ENCODE data around the gene TMEM123.

TMEM123 gene

GRCh38 chr11:102393272-102393730 lies 59.3 kb downstream of the TMEM123 start:
- TF ChIP-seq FOXM1 (IDR thresholded peaks at IDR 0.05; ENCODE audit: borderline replicate concordance, low read depth) (no peak), NFIC (IDR thresholded peaks at IDR 0.05) (no peak), YY1 (IDR thresholded peaks at IDR 0.05; ENCODE audit: low read depth) (no peak), CREB1 (IDR thresholded peaks at IDR 0.05; ENCODE audit: low read depth) (no peak), TAF1 (IDR thresholded peaks at IDR 0.05; ENCODE audit: low read depth) (no peak), RAD21 (IDR thresholded peaks at IDR 0.05; ENCODE audit: low read depth) (no peak), CEBPB (IDR thresholded peaks at IDR 0.05) (no peak), EGR1 (IDR thresholded peaks at IDR 0.05) (no peak), MAX (IDR thresholded peaks at IDR 0.05) (no peak), ZBTB7A (IDR thresholded peaks at IDR 0.05; ENCODE audit: low read depth) (no peak), EP300 (IDR thresholded peaks at IDR 0.05; ENCODE audit: borderline replicate concordance) (no peak), TEAD4 (IDR thresholded peaks at IDR 0.05) (no peak), TCF12 (IDR thresholded peaks at IDR 0.05; ENCODE audit: low read depth) (no peak)
- TF ChIP-seq, protein P1, sequence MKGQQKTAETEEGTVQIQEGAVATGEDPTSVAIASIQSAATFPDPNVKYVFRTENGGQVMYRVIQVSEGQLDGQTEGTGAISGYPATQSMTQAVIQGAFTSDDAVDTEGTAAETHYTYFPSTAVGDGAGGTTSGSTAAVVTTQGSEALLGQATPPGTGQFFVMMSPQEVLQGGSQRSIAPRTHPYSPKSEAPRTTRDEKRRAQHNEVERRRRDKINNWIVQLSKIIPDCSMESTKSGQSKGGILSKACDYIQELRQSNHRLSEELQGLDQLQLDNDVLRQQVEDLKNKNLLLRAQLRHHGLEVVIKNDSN (IDR thresholded peaks at IDR 0.05), result no peak
- TF ChIP-seq, protein P2, sequence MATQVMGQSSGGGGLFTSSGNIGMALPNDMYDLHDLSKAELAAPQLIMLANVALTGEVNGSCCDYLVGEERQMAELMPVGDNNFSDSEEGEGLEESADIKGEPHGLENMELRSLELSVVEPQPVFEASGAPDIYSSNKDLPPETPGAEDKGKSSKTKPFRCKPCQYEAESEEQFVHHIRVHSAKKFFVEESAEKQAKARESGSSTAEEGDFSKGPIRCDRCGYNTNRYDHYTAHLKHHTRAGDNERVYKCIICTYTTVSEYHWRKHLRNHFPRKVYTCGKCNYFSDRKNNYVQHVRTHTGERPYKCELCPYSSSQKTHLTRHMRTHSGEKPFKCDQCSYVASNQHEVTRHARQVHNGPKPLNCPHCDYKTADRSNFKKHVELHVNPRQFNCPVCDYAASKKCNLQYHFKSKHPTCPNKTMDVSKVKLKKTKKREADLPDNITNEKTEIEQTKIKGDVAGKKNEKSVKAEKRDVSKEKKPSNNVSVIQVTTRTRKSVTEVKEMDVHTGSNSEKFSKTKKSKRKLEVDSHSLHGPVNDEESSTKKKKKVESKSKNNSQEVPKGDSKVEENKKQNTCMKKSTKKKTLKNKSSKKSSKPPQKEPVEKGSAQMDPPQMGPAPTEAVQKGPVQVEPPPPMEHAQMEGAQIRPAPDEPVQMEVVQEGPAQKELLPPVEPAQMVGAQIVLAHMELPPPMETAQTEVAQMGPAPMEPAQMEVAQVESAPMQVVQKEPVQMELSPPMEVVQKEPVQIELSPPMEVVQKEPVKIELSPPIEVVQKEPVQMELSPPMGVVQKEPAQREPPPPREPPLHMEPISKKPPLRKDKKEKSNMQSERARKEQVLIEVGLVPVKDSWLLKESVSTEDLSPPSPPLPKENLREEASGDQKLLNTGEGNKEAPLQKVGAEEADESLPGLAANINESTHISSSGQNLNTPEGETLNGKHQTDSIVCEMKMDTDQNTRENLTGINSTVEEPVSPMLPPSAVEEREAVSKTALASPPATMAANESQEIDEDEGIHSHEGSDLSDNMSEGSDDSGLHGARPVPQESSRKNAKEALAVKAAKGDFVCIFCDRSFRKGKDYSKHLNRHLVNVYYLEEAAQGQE (IDR thresholded peaks at IDR 0.05; ENCODE audit: low read depth), result no peak

DNA sequence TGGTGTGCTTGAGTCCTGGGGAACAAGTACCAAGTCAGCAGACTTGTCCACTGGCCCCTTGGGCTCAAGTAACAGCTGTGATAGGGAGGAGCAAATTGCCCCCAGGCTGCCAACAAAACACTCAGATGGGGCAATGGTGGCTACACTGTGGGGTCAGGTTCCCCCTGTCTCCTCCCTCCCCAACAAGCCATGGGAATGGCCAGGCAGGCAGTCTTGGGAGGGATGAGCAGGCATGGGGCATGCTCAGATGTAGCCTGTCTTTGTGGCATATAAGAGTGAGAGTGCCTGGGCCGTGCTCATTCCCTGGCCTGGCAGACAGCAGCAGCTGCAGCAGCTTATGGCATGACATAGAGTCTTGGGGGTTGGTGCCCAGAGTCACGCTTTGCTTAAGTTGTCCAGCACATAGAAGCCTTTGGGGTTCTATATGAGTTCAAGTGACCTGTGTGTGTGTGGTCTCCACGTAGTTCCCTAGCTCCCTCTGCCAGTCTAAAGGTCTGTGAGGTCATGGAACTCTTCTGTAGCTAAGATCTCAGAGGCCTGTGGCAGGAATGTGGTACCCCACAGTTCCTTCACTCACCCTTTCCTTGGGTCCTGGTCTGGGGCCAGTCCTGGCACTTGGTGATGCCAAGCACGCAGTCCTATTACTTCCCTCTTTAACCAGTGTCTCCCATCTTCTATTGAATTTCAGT lies 60.9 kb downstream of the TMEM123 start:
- TF ChIP-seq EGR1 (IDR thresholded peaks at IDR 0.05) (no peak), CREB1 (IDR thresholded peaks at IDR 0.05; ENCODE audit: low read depth) (no peak), YY1 (IDR thresholded peaks at IDR 0.05; ENCODE audit: low read depth) (no peak), MAX (IDR thresholded peaks at IDR 0.05) (no peak), EP300 (IDR thresholded peaks at IDR 0.05; ENCODE audit: borderline replicate concordance) (no peak), ZBTB7A (IDR thresholded peaks at IDR 0.05; ENCODE audit: low read depth) (no peak), FOXM1 (IDR thresholded peaks at IDR 0.05; ENCODE audit: borderline replicate concordance, low read depth) (no peak), NFIC (IDR thresholded peaks at IDR 0.05) (no peak), TCF12 (IDR thresholded peaks at IDR 0.05; ENCODE audit: low read depth) (no peak), TEAD4 (IDR thresholded peaks at IDR 0.05) (no peak), CEBPB (IDR thresholded peaks at IDR 0.05) (no peak), RAD21 (IDR thresholded peaks at IDR 0.05; ENCODE audit: low read depth) (no peak), TAF1 (IDR thresholded peaks at IDR 0.05; ENCODE audit: low read depth) (no peak)
- TF ChIP-seq, protein P2 (IDR thresholded peaks at IDR 0.05; ENCODE audit: low read depth), result no peak
- TF ChIP-seq, protein P1 (IDR thresholded peaks at IDR 0.05), result no peak

- TF ChIP-seq YY1 (IDR thresholded peaks at IDR 0.05; ENCODE audit: low read depth), result no peak
- TF ChIP-seq TCF12 (IDR thresholded peaks at IDR 0.05; ENCODE audit: low read depth), result no peak; the same call in 1 of the 2 replicates
- peak; percentile 77 for TF ChIP-seq RAD21 (IDR thresholded peaks at IDR 0.05; ENCODE audit: low read depth)
These were observed 61.7 kb downstream of the TMEM123 start for GRCh38 chr11:102390667-102391465.

- TF ChIP-seq YY1 (IDR thresholded peaks at IDR 0.05; ENCODE audit: low read depth) (no peak), ZBTB7A (IDR thresholded peaks at IDR 0.05; ENCODE audit: low read depth) (no peak), NFIC (IDR thresholded peaks at IDR 0.05) (no peak), MAX (IDR thresholded peaks at IDR 0.05) (no peak), CEBPB (IDR thresholded peaks at IDR 0.05) (no peak), EP300 (IDR thresholded peaks at IDR 0.05; ENCODE audit: borderline replicate concordance) (no peak), EGR1 (IDR thresholded peaks at IDR 0.05) (no peak), TCF12 (IDR thresholded peaks at IDR 0.05; ENCODE audit: low read depth) (no peak), TAF1 (IDR thresholded peaks at IDR 0.05; ENCODE audit: low read depth) (no peak), RAD21 (IDR thresholded peaks at IDR 0.05; ENCODE audit: low read depth) (no peak), CREB1 (IDR thresholded peaks at IDR 0.05; ENCODE audit: low read depth) (no peak), FOXM1 (IDR thresholded peaks at IDR 0.05; ENCODE audit: borderline replicate concordance, low read depth) (no peak), TEAD4 (IDR thresholded peaks at IDR 0.05) (no peak)
- TF ChIP-seq, protein P1 (IDR thresholded peaks at IDR 0.05), result no peak
- TF ChIP-seq, protein P2 (IDR thresholded peaks at IDR 0.05; ENCODE audit: low read depth), result no peak
These were observed 63.3 kb downstream of the TMEM123 start for GRCh38 chr11:102389253-102389652.

Measured in Ishikawa (cell line).